GM21717 (cell line): ENCODE results near the gene C16orf74.

Source experiments
- ATAC-seq: cut with Tn5 transposase; IDR thresholded peaks from one replicate; pipeline ENCODE4 v1.9.1; 2021; ENCODE audit warnings: mild to moderate bottlenecking, moderate library complexity; ENCODE audit not compliant: unreplicated experiment

C16orf74 gene

GRCh38 chr16:85659805-85660511, 90.9 kb downstream of the C16orf74 start:
- ATAC-seq: no peak

DNA sequence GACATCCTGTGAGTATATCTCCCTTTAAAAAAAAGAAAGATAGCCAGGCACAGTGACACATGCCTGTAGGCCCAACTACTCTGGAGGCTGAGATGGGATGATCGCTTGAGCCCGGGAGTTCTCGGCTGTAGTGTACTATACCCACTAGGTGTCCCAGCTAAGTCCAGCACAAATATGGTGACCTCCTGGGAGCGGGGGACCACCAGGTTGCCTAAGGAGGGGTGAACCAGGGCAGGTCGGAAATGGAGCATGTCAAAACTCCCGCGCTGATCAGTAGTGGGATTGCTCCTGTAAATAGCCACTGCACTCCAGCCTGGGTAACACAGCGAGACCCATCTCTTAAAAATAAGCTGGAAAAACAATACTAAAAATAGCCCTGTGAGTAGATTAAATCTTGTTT, 91.6 kb downstream of the C16orf74 start:
- no peak for ATAC-seq

GRCh38 chr16:85658504-85659326, 92.2 kb downstream of the C16orf74 start:
- no peak for ATAC-seq

- ATAC-seq: no peak
These were observed 92.9 kb downstream of the C16orf74 start for GRCh38 chr16:85657996-85658395.
